Uterus (tissue), 4 donors: Measurements from ENCODE around the gene KLHL24. TPM values are rescaled to one million over a fixed set of nuclear protein-coding genes. Genes with fewer than 3 reads are reported as not detected.
"Not testable (repeated sequence)": the region's sequence is repeated elsewhere in the genome, so short reads cannot be mapped to it uniquely, and the experiment has no call there.

Experiments
- DNase-seq, 2 donors: peaks; one replicate each; pipeline ENCODE4 v3.0.0-alpha.2; 2019 to 2020
- H3K27ac ChIP-seq, 2 donors: fragments of 200-600 bp; sonication (generic); 1 replicate in 1 of 2; 2 replicates in 1 of 2; pipeline ENCODE4 v1.5.1; 2016 to 2018
- H3K27me3 ChIP-seq, 2 donors: fragments of 200-600 bp; sonication (generic); one replicate each; pipeline ENCODE4 v1.5.1; 2018 to 2019; ENCODE audit warnings: control low read depth in 1 of 2
- H3K36me3 ChIP-seq, 2 donors: fragments of 200-600 bp; sonication (generic); one replicate each; pipeline ENCODE4 v1.5.1; 2019; ENCODE audit warnings: control low read depth in 1 of 2
- H3K4me1 ChIP-seq, 2 donors: fragments of 200-600 bp; sonication (generic); one replicate each; pipeline ENCODE4 v1.5.1; 2018 to 2019; ENCODE audit warnings: control low read depth in 1 of 2
- H3K4me3 ChIP-seq, 2 donors: fragments of 200-600 bp; sonication (generic); 1 replicate in 1 of 2; 2 replicates in 1 of 2; pipeline ENCODE4 v1.5.1; 2018 to 2019; ENCODE audit warnings: mild to moderate bottlenecking in 1 of 2
- H3K9me3 ChIP-seq, 2 donors: fragments of 200-600 bp; sonication (generic); one replicate each; pipeline ENCODE4 v1.5.1; 2019; ENCODE audit warnings: control low read depth in 1 of 2
- POLR2A ChIP-seq, 2 donors: fragments of 450-650 bp; IDR thresholded peaks; one replicate each; pipeline ENCODE4 v1.6.1; 2016; ENCODE audit warnings: antibody characterized with exemption in 2 of 2, mild to moderate bottlenecking in 1 of 2, moderate library complexity in 1 of 2
- intact Hi-C: fragments of 100-400 bp; cut with DNase I; formaldehyde crosslinking; loops from one replicate; pipeline ENCODE4 v1.15.1; 2023; ENCODE audit warnings: low total_unique reads
- total RNA-seq, 4 donors: library from RNA; depleted of rRNA in 3 of 4; stranded (reverse); fragments of >200 nt in 3 of 4; gene quantifications; one replicate each; pipeline versions ENCODE4 v1.1.0 to v1.2.4, GENCODE V29; 2014 to 2023
- TF ChIP-seq, protein P1 (sequence below), 4 experiments: fragments of 200-600 bp in 2 of 4; fragments of 450-650 bp in 2 of 4; sonication (generic) in 2 of 4; IDR thresholded peaks; one replicate each; pipeline ENCODE4 v1.5.1; 2016 to 2019; ENCODE audit warnings: antibody characterized with exemption in 4 of 4, mild to moderate bottlenecking in 2 of 4, moderate library complexity in 1 of 4
- donor health status: DM: yes; HTN: yes; CAD: no.

KLHL24 gene
- total RNA-seq, 4 donors from 2014 or later: 69.1 to 231 (median 146) TPM

DNA sequence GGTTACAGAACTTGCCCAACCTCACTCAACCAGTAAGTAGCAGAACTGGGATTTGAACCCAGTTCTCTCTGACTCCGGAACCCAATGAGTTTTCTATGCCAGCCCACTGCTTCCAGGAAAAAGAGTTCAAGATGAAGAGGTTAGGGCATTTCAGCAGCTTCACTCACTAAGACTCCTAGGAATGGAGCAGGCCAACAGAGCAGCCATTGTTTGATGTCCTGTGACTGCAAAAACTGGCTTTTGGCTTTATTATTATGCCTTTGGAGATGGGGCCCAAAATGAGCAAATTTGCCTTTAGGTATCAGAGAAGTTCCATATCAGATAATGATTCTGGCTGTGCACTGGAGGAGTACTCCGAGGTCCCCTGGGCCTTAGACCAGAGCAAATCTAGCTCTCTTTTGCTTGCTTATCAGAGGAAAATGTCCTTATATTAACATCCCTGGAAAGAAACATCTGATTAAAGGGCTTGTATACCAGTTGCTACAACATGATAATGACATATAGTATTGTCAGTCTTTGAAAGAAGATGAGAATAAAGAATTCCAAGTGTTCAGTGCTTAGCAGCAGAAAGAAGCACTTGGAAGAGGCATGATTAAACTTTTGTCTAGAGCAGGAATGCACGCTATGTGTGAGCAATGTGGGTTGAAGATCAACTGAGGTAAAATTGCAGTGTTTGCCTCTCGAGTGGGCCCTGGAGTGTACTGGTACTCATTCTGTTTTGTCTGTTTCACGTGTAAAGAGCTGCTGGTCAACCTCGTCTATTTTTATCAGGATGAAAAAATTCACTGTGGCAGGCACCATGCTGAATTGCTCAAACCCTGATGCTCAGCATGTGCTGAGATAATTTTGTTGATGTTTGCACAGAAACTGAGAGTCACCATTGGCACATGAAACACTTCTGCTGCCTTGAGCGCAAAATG, 21.8 kb upstream of the KLHL24 start:
- H3K4me3 ChIP-seq: no peak overlapping the region
- no peaks in the 10 kb centered on the region for H3K36me3 ChIP-seq
- TF ChIP-seq POLR2A (IDR thresholded peaks at IDR 0.05): no peak
- TF ChIP-seq, protein P1, sequence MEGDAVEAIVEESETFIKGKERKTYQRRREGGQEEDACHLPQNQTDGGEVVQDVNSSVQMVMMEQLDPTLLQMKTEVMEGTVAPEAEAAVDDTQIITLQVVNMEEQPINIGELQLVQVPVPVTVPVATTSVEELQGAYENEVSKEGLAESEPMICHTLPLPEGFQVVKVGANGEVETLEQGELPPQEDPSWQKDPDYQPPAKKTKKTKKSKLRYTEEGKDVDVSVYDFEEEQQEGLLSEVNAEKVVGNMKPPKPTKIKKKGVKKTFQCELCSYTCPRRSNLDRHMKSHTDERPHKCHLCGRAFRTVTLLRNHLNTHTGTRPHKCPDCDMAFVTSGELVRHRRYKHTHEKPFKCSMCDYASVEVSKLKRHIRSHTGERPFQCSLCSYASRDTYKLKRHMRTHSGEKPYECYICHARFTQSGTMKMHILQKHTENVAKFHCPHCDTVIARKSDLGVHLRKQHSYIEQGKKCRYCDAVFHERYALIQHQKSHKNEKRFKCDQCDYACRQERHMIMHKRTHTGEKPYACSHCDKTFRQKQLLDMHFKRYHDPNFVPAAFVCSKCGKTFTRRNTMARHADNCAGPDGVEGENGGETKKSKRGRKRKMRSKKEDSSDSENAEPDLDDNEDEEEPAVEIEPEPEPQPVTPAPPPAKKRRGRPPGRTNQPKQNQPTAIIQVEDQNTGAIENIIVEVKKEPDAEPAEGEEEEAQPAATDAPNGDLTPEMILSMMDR (IDR thresholded peaks at IDR 0.05): no peak
- no peaks in the 10 kb centered on the region for H3K27me3 ChIP-seq
- no peaks in the 10 kb centered on the region for H3K9me3 ChIP-seq
- intact Hi-C loops: no loop called here
- no peak overlapping the region for H3K27ac ChIP-seq
- DNase-seq: no peak
- H3K4me1 ChIP-seq: no peaks in the 10 kb centered on the region

GRCh38 chr3:183618542-183618941, 16.9 kb upstream of the KLHL24 start:
- DNase-seq: no peak
- no peaks in the 10 kb centered on the region for H3K27me3 ChIP-seq
- no peak overlapping the region for H3K4me3 ChIP-seq
- H3K9me3 ChIP-seq: no peaks in the 10 kb centered on the region
- no peak overlapping the region for H3K27ac ChIP-seq
- TF ChIP-seq, protein P1 (IDR thresholded peaks at IDR 0.05): no peak
- no peak for TF ChIP-seq POLR2A (IDR thresholded peaks at IDR 0.05)
- no peaks in the 10 kb centered on the region for H3K36me3 ChIP-seq
- intact Hi-C loops: no loop called here
- H3K4me1 ChIP-seq: no peaks in the 10 kb centered on the region

DNA sequence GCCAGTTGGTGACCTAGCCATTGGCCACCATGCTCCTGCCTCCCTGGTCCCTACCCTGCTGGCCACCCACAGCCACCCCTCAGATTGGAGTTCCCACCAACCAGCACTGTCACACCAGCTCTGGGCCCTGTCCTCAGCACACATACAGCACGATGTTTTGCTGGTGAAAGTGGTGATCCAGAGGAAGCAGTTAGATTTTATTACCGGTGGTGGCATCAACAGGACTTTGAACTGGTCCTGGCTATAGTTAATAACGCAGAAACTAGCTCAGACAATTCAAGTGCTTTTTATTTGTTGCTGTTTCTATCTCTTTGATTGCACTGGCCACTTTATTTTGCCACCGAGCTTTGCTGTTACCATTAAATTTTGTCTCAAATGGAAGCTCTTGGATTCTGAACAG, 16.4 kb upstream of the KLHL24 start:
- TF ChIP-seq POLR2A (IDR thresholded peaks at IDR 0.05): no peak
- no peaks in the 10 kb centered on the region for H3K4me1 ChIP-seq
- no peak for DNase-seq
- no peak overlapping the region for H3K27ac ChIP-seq
- H3K27me3 ChIP-seq: no peaks in the 10 kb centered on the region
- no peak overlapping the region for H3K4me3 ChIP-seq
- no peaks in the 10 kb centered on the region for H3K36me3 ChIP-seq
- H3K9me3 ChIP-seq: no peaks in the 10 kb centered on the region
- intact Hi-C loops: no loop called here

DNA sequence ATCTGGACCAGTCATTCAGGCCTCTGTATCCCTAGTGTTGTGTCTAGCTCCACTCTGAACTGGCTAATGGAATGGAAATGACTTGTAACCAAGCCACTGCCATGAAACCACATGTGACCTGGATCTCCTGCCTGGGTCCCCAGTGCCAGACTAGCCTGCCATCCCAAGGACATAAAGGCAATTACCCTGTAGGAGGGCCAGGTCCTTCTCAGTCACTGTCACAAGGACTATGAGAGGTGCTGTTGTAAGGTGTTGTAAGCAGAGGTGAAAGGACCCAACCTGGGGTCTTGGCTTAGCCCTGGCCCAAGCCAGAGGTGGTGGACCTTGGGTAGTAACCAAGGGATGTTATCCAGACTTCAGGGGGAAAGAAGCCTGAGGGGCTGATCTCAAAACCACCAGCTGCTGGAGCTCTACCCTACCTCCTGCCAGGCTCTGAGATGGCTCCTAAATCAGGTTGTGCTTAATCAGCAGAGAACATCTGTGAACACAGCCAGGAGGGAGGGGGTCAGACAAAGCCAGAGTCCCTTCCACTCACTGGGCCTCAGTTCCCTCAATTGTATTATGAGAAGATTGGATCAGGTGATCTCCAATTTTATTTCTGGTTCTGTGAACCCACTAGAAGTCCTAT, 15.7 kb upstream of the KLHL24 start:
- no peaks in the 10 kb centered on the region for H3K9me3 ChIP-seq
- no peak overlapping the region for H3K27ac ChIP-seq
- H3K36me3 ChIP-seq: no peaks in the 10 kb centered on the region
- no peak overlapping the region for H3K4me3 ChIP-seq
- DNase-seq: no peak
- H3K27me3 ChIP-seq: no peaks in the 10 kb centered on the region
- intact Hi-C loops: no loop called here
- TF ChIP-seq, protein P1 (IDR thresholded peaks at IDR 0.05): no peak
- TF ChIP-seq POLR2A (IDR thresholded peaks at IDR 0.05): no peak
- no peaks in the 10 kb centered on the region for H3K4me1 ChIP-seq

- Histone ChIP-seq H3K4me1 (no peaks in the 10 kb centered on the region), H3K9me3 (no peaks in the 10 kb centered on the region), H3K27ac (no peak overlapping the region), H3K4me3 (no peak overlapping the region), H3K36me3 (no peaks in the 10 kb centered on the region), H3K27me3 (no peaks in the 10 kb centered on the region)
- no peak for TF ChIP-seq POLR2A (IDR thresholded peaks at IDR 0.05)
- intact Hi-C loops: no loop called here
- DNase-seq: no peak
These were observed 15.2 kb upstream of the KLHL24 start for GRCh38 chr3:183620252-183620628.

- H3K27me3 ChIP-seq, H3K9me3 ChIP-seq, DNase-seq, H3K4me1 ChIP-seq, H3K36me3 ChIP-seq, H3K27ac ChIP-seq, H3K4me3 ChIP-seq, intact Hi-C loops: not testable (repeated sequence)
These were observed 12.9 kb upstream of the KLHL24 start for GRCh38 chr3:183622473-183622872.
